MM.1S (cell line): ENCODE data around the gene TUBA8.

ENCODE experiments used
- DNase-seq: peaks from one replicate; pipeline ENCODE4 v3.0.0-alpha.2; 2015
- H2AFZ ChIP-seq: fragments of 300-600 bp; sonication (generic); 2 replicates; pipeline ENCODE4 v1.6.0; 2016; ENCODE audit warnings: antibody characterized with exemption, low read length
- H3F3A ChIP-seq: fragments of 300-600 bp; sonication (generic); 2 replicates; pipeline ENCODE4 v1.6.1; 2016; ENCODE audit warnings: mild to moderate bottlenecking, antibody characterized with exemption, low read length, moderate library complexity, mixed read lengths; ENCODE audit not compliant: insufficient read depth
- H3K27ac ChIP-seq: fragments of 300-600 bp; sonication (generic); 2 replicates; pipeline ENCODE4 v1.5.1; 2016; ENCODE audit warnings: mild to moderate bottlenecking, low read length
- H3K27me3 ChIP-seq: fragments of 300-600 bp; sonication (generic); replicated peaks from 2 replicates; pipeline ENCODE4 v1.6.0; 2016; ENCODE audit warnings: low read length; ENCODE audit not compliant: insufficient read depth
- H3K36me3 ChIP-seq: fragments of 300-600 bp; sonication (generic); replicated peaks from 2 replicates; pipeline ENCODE4 v1.6.1; 2016; ENCODE audit warnings: mild to moderate bottlenecking, low read length, mixed read lengths; ENCODE audit not compliant: insufficient read depth
- H3K4me1 ChIP-seq: fragments of 300-600 bp; sonication (generic); 2 replicates; pipeline ENCODE4 v1.6.1; 2016; ENCODE audit warnings: low read length, mixed read lengths
- H3K4me2 ChIP-seq: fragments of 300-600 bp; sonication (generic); 2 replicates; pipeline ENCODE4 v1.6.0; 2016; ENCODE audit warnings: low read depth, low read length
- H3K4me3 ChIP-seq: fragments of 300-600 bp; sonication (generic); 2 replicates; pipeline ENCODE4 v1.5.1; 2016; ENCODE audit warnings: low read length, mixed read lengths
- H3K79me2 ChIP-seq: fragments of 300-600 bp; sonication (generic); 2 replicates; pipeline ENCODE4 v1.6.1; 2016; ENCODE audit warnings: mixed run types, low read length, mixed read lengths
- H3K9ac ChIP-seq: fragments of 300-600 bp; sonication (generic); 2 replicates; pipeline ENCODE4 v1.6.1; 2016; ENCODE audit warnings: low read length, mixed read lengths
- H3K9me2 ChIP-seq: fragments of 300-600 bp; sonication (generic); replicated peaks from 2 replicates; pipeline ENCODE4 v1.6.1; 2016; ENCODE audit warnings: mild to moderate bottlenecking, low read length, mixed read lengths; ENCODE audit not compliant: insufficient read depth
- H3K9me3 ChIP-seq: fragments of 300-600 bp; sonication (generic); replicated peaks from 2 replicates; pipeline ENCODE4 v1.6.1; 2016; ENCODE audit warnings: mild to moderate bottlenecking, low read length, mixed read lengths; ENCODE audit not compliant: insufficient read depth
- H4K20me1 ChIP-seq: fragments of 300-600 bp; sonication (generic); 2 replicates; pipeline ENCODE4 v1.6.1; 2016; ENCODE audit warnings: mild to moderate bottlenecking, low read length, moderate library complexity, mixed read lengths; ENCODE audit not compliant: insufficient read depth
- CTCF ChIP-seq: fragments of 300-600 bp; sonication (generic); IDR thresholded peaks from 2 replicates; pipeline ENCODE4 v1.5.1; 2016; ENCODE audit warnings: antibody characterized with exemption, low read length, mixed read lengths
- EZH2 ChIP-seq: fragments of 300-600 bp; sonication (generic); optimal IDR thresholded peaks from 2 replicates; pipeline ENCODE3; 2017; ENCODE audit warnings: low read depth, mild to moderate bottlenecking, antibody characterized with exemption, low read length, mixed read lengths
- EZH2phosphoT487 ChIP-seq: fragments of 300-600 bp; sonication (generic); IDR thresholded peaks from 2 replicates; pipeline ENCODE4 v1.6.1; 2018; ENCODE audit warnings: antibody characterized with exemption, low read length

TUBA8 gene

GRCh38 chr22:18075720-18076497 is 34.7 kb upstream of the TUBA8 start:
- DNase-seq: peak; percentile 84
- Histone ChIP-seq H3K4me1 (peaks cover 13% of the 10 kb centered on the region; the same call in 1 of the 2 replicates), H3K79me2 (peaks cover 40% of the 10 kb centered on the region), H2AFZ (no peak overlapping the region), H3K27ac (no peak overlapping the region), H3K36me3 (no peaks in the 10 kb centered on the region), H3K9me3 (no peaks in the 10 kb centered on the region), H3K9me2 (no peaks in the 10 kb centered on the region), H3K9ac (no peak overlapping the region; the same call in 1 of the 2 replicates), H3K4me3 (peak overlapping the region; percentile 12; the same call in 1 of the 2 replicates), H4K20me1 (no peaks in the 10 kb centered on the region), H3F3A (peaks cover 6% of the 10 kb centered on the region; the same call in 1 of the 2 replicates), H3K27me3 (no peaks in the 10 kb centered on the region), H3K4me2 (peak overlapping the region; percentile 84)
- TF ChIP-seq CTCF (peak; percentile 84), EZH2 (no peak), EZH2phosphoT487 (no peak)

- DNase-seq: no peak
- H3K9me3 ChIP-seq: no peaks in the 10 kb centered on the region
- no peaks in the 10 kb centered on the region for H4K20me1 ChIP-seq
- H3K4me2 ChIP-seq: peak overlapping the region; percentile 84
- H3K4me1 ChIP-seq: peaks cover 8% of the 10 kb centered on the region; the same call in 1 of the 2 replicates
- no peaks in the 10 kb centered on the region for H3K36me3 ChIP-seq
- H3K9ac ChIP-seq: peak overlapping the region; percentile 97
- peaks cover 6% of the 10 kb centered on the region; the same call in 1 of the 2 replicates for H3F3A ChIP-seq
- H3K27me3 ChIP-seq: no peaks in the 10 kb centered on the region
- peaks cover 50% of the 10 kb centered on the region for H3K79me2 ChIP-seq
- H3K27ac ChIP-seq: peak overlapping the region; percentile 31; the same call in 1 of the 2 replicates
- no peaks in the 10 kb centered on the region for H3K9me2 ChIP-seq
- TF ChIP-seq EZH2phosphoT487 (no peak), EZH2 (no peak), CTCF (no peak)
- H2AFZ ChIP-seq: peak overlapping the region; percentile 82
- H3K4me3 ChIP-seq: peak overlapping the region; percentile 96
Observed at GRCh38 chr22:18077087-18077638, 33.4 kb upstream of the TUBA8 start.

- DNase-seq: peak; percentile 97
- peaks cover 57% of the 10 kb centered on the region for H3K79me2 ChIP-seq
- peak within 1 kb of the TSS; percentile 56; the same call in 1 of the 2 replicates for H3K27ac ChIP-seq
- H3K9me2 ChIP-seq: no peaks in the 10 kb centered on the region
- no peaks in the 10 kb centered on the region for H4K20me1 ChIP-seq
- H3K4me3 ChIP-seq: peak within 1 kb of the TSS; percentile 96
- H3K27me3 ChIP-seq: no peaks in the 10 kb centered on the region
- peak within 1 kb of the TSS; percentile 91 for H3K4me2 ChIP-seq
- no peak for TF ChIP-seq CTCF
- TF ChIP-seq EZH2: no peak
- no peaks in the 10 kb centered on the region for H3K36me3 ChIP-seq
- peak within 1 kb of the TSS; percentile 97 for H3K9ac ChIP-seq
- peak within 1 kb of the TSS; percentile 92 for H2AFZ ChIP-seq
- peaks cover 8% of the 10 kb centered on the region; the same call in 1 of the 2 replicates for H3K4me1 ChIP-seq
- no peaks in the 10 kb centered on the region for H3K9me3 ChIP-seq
- peaks cover 6% of the 10 kb centered on the region; the same call in 1 of the 2 replicates for H3F3A ChIP-seq
Observed at GRCh38 chr22:18077639-18078328, 32.8 kb upstream of the TUBA8 start, which contains the start of gene PEX26. TSS of gene PEX26 (plus strand) at chr22:18077990. CDS start at chr22:18078377, 387 bp downstream.
